SH-SY5Y (cell line): ENCODE data around the gene AK4.

Experiments
- GATA2 ChIP-seq: IDR thresholded peaks from 2 replicates; pipeline ENCODE4 v1.6.1; 2011; ENCODE audit warnings: mild to moderate bottlenecking, low read depth, low read length
- GATA3 ChIP-seq: IDR thresholded peaks from 2 replicates; pipeline ENCODE4 v1.6.1; 2011; ENCODE audit warnings: low read depth, mild to moderate bottlenecking, low read length, moderate library complexity

- TF ChIP-seq GATA2 = no peak
- no peak for TF ChIP-seq GATA3
These were observed 42.4 kb upstream of the AK4 start for GRCh38 chr1:65105596-65105995.
